ENCODE data around the gene EDN3. TPM values are rescaled to one million over a fixed set of nuclear protein-coding genes. Genes with fewer than 3 reads are reported as not detected.
"Not testable (repeated sequence)": the region's sequence is repeated elsewhere in the genome, so short reads cannot be mapped to it uniquely, and the experiment has no call there.

EDN3 gene
- polyA plus RNA-seq, 3 donors = 5.1 to 5.4 (median 5.2) TPM

DNA sequence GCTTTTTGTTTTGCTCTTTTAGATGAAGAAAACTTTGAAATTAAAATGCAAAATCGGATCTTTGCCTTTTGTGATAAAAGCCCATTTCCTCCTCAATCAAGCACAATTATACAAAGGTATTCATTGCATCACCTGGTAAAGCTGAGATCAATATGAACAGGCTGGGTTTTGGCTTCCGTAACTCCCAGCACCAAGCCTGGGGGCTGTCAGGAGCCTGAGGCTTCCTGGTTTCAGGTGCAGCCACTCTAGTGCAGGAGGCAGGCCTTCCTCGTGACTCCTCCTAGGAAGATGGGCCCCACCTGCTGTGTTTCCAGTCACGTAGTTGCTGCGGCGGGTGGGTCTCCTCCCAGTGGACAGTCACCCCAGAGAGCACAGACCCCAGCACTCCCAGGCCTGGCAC, 54.0 kb downstream of the EDN3 start:
- no peak for DNase-seq (ENCODE audit: extremely low read depth in 1 of 11, low read depth in 9 of 11, low spot score in 4 of 11)

DNA sequence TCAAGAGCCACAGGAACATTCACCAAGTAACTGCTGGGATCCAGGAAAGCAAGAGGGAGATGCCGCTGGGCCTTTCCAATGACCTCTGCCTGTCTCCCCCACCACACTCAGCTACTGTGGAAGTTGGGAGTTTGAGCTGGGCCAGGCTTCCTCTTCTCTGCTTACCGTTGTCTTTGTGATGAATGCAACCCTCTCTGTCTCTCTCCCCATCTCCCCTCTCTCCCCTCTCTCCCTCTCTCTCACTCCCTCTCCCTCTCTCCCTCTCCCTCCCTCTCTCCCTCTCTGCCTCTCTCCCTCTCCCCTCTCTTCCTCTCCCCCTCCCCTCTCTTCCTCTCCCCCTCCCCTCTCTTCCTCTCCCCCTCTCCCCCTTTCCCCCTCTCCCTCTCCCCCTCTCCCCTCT, 54.8 kb downstream of the EDN3 start:
- no peak for DNase-seq (ENCODE audit: extremely low read depth in 1 of 11, low read depth in 9 of 11, low spot score in 4 of 11)

DNA sequence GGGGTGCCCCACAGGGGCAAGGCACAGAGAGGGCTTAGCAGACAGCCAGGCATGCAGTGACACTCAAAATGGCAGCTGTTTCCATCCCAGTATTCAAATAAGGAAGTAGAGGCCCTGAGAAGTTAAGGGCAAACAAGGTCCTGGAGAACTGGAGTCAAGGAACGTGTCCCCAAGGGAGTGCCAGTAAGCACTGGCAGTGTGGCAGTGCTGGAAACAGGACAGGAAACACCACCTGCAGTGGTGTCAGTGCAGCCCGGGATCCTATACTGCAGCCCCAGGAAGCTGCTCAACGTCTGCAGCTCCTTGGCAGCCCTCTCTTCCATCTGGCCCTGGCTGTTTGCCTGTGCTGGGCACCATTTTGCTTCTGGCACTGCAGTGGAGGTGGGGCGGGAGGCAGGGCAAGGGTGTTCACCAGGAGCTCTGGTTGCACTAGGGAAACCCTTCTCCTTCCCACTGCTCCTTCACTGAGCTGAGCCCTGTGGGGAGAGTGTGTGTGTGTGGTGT, 56.3 kb downstream of the EDN3 start:
- no peak for DNase-seq (ENCODE audit: extremely low read depth in 1 of 11, low read depth in 9 of 11, low spot score in 4 of 11)

DNA sequence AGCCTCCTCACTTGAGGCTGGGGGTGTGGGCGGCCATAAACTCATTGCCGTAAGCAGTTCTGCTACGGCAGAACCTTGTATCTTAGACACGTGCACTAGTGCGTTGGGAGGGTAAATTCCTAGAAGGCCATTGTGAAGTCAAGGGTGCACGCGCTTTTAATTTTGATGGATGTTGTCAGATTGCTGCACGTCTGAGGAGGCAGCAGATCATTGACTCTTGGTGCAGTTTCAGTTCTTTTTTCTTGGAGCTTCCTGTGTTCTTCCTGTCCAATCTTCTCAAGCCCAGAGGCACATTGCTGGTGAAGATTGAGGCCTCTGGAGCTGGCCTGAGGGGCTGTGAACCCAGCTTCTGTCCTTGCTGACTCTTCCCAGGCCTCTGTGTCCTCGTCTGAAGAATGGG, 58.4 kb downstream of the EDN3 start:
- DNase-seq (ENCODE audit: extremely low read depth in 1 of 11, low read depth in 9 of 11, low spot score in 4 of 11) = not testable (repeated sequence)

DNA sequence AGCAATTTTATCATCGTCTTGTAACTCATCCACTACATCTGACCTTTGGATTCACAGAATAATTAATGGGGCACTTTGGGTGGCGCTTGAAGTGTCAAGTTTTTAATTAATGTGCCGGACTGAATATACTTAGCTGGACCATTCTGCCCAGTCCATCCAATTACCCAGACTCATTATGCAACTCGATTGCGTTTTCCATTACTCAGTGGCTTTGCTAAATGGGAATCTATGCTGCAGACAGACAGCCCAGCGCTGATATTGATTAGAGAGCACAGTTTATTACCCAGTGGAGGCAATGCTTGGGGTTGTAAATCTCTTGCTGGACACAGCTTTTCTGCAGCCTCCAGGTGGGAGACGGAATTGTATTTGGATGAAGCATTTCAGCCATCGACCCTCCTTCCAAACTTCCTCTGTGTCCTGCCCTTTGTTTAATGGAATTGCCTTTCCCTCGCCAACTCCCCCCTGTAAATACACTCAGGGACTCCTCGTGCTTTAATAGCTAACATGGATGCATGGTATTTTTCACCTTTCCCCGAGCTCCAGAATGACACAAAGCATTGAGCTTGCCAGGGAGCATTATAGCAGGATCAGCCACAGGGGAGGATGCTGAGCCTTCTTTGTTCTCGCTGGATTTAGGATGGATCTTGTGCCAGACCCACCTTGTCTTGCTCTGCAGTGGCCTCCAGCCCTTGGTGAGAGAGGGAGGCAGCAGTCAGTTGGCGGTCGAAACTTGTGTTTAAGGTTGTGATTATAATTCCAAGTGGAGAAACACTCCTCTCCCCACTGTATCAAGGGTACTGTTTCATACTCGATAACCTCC, 59.7 kb downstream of the EDN3 start:
- DNase-seq (ENCODE audit: extremely low read depth in 1 of 11, low read depth in 9 of 11, low spot score in 4 of 11) = no peak

DNA sequence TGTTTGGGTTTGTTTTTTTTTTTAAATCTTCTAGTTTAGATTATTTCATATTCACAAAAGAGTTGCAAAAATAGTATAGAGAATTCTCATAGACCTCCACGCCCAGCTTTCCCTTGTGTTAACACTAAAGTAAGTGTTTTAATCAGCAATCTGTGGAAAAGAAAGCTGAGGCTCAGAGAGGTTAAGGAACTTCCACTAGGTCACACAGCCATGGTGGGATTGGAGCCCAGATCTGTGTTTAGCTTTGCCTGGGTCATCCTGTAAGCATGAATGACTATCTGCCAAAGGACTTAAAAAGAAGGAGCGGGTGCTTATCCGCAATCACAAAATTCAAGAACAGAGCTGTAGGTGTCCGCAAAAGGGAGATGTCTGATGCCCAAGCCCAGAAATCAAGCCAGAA, 60.5 kb downstream of the EDN3 start:
- DNase-seq (ENCODE audit: extremely low read depth in 1 of 11, low read depth in 9 of 11, low spot score in 4 of 11) = no peak

DNA sequence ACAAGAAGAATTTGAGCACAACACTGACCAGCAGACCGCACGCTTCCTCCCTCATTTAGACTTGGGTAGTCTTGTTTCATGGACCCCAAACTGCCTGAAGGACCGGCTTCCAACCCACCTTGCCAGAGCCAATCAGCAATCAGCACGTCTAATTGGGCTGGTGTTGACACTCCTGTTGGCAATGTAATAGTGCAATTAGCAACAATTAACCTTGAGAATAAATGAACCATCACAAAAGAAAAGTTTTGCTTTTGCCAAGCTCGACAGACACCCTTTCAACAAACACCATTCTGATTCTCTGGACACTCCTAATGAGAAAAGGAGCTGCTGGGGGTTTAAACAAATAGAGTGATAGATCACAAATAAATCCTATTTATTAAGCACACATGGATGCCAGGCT, 61.0 kb downstream of the EDN3 start:
- DNase-seq (ENCODE audit: extremely low read depth in 1 of 11, low read depth in 9 of 11, low spot score in 4 of 11) = no peak

DNA sequence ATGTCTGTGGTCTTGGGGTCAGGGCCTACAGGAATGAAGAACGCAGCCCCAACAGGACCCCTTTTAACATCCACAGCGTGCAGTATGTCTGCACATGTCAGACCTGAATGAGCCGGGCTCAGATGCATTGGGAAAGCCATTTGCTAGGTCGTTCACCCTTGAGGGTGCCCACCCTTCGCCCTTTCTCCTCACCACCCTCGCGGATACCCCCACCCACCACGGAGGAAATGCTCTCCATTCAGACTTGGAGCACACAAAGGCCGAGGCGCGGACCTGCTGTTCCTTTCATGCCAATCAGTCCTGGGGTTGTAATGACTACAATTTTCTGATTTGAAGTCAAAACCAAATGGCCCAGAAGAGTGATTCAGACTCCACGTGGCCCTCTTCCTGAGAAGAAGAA, 62.7 kb downstream of the EDN3 start:
- no peak for DNase-seq (ENCODE audit: extremely low read depth in 1 of 11, low read depth in 9 of 11, low spot score in 4 of 11)

DNA sequence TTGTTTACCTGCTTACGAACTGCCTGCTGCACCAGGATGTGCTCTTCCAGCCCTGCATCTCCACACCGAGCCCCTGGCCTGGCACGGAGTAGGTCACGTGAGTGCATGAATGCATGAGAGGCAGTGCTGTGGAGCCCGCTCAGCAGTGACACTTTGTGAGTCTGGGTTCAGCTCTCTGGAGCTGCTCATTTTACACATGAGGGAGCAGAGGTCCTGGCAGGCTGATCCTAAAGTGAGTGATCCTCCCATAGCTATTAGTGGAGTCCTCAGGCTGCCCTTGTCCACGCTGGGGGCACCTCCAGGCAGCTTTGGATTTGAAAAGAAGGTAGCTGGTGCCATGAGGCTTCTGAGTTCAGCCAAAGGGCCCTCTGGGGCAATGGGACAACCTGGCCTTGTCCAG, 64.2 kb downstream of the EDN3 start:
- peak in 2 of 11 donors; percentile 36 to 51 for DNase-seq (ENCODE audit: extremely low read depth in 1 of 11, low read depth in 9 of 11, low spot score in 4 of 11)

DNA sequence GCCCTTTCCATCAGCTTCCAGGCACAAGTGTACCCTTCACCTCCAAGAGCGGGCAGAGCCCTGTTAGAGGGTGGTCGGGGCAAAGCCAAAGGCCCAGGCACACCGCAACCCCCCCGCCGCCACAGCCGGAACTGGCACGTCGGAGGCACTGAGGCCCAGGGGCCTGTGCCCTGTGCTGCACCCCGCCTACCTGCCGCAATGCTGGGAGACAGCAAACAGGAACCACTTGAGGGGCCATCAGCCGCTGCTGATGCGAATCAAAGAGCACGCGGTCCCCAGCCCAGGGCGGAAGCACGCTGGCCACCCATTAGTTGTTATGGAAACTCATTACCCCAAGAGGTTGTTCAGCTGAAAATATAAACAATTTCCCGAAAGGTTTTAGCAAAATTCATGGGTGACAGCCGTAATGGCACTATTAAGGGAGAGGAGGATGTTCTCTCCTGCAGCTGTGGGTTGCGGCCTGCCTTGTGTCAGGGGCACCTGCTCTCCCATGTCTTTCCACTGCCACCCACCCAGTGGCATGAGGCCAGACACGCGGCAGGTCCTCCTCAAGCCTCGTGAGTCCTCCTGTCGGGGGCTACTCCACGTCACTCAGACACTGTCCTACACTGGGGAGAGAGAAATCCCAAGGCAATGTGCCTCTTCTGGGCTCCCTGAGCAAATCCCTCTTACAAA, 65.3 kb downstream of the EDN3 start:
- DNase-seq (ENCODE audit: extremely low read depth in 1 of 11, low read depth in 9 of 11, low spot score in 4 of 11) = no peak

DNA sequence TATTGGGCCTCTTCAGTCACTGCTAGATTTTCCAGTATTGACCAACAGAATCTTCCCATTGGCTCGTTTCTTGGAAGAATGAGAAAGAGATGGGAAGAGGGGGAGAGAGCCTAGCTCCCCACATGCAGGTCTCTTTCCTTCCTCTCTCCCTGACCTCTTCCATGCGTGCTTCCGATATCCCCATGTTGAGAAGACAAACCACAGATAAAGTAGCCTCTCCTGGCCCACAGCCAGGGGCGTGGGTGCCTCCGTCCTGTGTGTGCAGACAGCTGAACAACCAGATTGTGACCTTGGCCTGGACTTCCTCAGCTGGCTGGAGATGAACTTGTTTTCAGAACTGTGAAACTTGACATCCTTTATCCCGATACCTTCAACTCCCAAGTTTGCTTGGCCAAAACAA, 71.0 kb downstream of the EDN3 start:
- DNase-seq (ENCODE audit: extremely low read depth in 1 of 11, low read depth in 9 of 11, low spot score in 4 of 11) = no peak

DNA sequence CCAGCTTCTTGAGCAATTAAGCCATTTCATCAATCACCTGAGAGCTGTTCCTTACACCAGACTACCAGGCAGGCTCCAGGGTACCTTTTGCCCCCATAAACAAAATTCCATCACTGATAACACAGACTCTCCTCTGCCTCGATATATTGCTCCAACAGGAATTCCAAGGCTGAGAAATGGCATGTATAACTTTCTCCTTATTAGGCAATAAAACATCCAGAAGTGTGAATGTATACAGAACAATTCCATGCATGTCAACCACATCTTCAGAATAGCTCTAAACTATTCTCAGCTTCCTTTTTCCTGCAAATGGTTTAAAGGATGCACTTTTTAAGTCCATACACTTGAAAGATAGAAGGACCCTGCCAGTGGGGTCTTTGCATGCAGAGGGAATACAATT, 73.8 kb downstream of the EDN3 start:
- no peak for DNase-seq (ENCODE audit: extremely low read depth in 1 of 11, low read depth in 9 of 11, low spot score in 4 of 11)

DNA sequence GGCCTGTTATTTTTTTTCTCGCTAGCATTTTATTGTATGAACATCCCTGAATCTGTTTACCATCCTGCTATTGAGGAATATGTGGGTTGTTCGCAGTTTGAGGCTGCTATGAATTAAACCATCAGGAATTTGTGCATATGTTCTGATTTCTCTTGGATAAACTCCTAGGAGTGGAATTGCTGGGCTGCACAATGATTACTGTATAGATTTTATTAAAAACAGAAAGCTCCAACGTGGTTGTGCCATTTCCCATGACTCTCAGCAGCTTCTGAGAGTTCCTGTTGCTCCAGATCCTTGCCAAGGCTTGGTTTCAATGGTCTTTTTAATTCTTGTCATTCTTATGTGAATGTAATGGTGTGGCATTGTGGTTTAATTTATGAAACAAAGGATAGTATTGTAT, 75.1 kb downstream of the EDN3 start:
- no peak for DNase-seq (ENCODE audit: extremely low read depth in 1 of 11, low read depth in 9 of 11, low spot score in 4 of 11)

Other genes with a start within 250 kb of the EDN3 start
- under 1 TPM; 0.08 to 0.11 (median 0.10) TPM for gene ZNF831, start 136.8 kb upstream of the EDN3 start, polyA plus RNA-seq (ENCODE audit: insufficient read length in 3 of 3)